ENCODE data around the gene BATF2. TPM values are rescaled to one million over a fixed set of nuclear protein-coding genes. Genes with fewer than 3 reads are reported as not detected.
"Not testable (repeated sequence)": the region's sequence is repeated elsewhere in the genome, so short reads cannot be mapped to it uniquely, and the experiment has no call there.

Gene BATF2
- total RNA-seq, 4 donors from 2014 or later: 0.90 to 3.7 TPM; not detected in 2

DNA sequence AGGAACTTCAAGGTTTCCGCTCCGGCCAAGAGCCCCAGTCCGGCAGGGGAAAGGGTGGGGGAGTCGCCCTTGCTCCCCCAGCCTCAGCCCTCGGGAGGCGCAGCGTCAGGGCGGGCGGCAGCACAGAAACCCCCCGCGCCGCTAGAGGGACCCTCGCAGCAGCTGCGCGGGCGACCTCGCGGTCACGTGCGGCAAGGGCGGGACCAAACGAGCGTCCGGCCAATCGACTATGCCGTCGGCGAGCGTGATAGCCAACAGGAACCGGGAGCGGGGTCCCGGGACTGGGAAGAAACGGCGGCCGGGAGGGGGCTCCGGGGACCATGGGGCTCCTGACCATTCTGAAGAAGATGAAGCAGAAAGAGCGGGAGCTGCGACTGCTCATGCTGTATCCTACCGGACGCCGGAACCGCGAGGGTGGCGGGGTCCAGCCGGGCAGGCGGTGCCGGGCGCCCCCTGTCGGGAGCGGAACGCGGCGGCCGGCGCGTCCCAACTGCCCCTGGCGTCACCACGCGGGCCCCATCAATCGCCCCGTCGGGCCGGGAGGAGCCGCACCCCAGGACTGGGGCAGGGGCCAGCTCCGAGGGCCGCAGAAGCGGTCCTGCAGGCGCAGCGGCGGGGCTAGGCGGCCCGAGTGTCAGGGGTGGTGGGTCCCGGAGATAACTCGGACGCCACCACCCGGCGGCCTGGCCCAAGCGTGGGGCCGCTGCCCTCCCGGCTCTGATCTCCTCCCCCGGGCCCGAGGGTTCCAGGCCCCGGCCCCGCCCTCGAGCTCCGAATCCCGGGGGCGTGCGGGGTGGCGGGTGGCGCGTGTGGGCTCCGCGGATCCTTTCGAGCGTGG is 17.3 kb upstream of the BATF2 start, which contains the start of gene ARL2:
ARL2 (plus strand) TSS at position 273 of the 838 bp plus-strand sequence; CDS start at position 321, 48 bp downstream.
- Histone ChIP-seq H3K27ac (peak within 1 kb of the TSS; percentile 100), H3K27me3 (no peaks in the 10 kb centered on the region), H3K9me3 (no peaks in the 10 kb centered on the region), H3K4me3 (peak within 1 kb of the TSS; percentile 78 to 90), H3K36me3 (no peaks in the 10 kb centered on the region), H3K4me1 (peaks cover 0 to 7% of the 10 kb centered on the region in 2 donors)
- DNase-seq: peak; percentile 92 to 93
- TF ChIP-seq, protein P1, sequence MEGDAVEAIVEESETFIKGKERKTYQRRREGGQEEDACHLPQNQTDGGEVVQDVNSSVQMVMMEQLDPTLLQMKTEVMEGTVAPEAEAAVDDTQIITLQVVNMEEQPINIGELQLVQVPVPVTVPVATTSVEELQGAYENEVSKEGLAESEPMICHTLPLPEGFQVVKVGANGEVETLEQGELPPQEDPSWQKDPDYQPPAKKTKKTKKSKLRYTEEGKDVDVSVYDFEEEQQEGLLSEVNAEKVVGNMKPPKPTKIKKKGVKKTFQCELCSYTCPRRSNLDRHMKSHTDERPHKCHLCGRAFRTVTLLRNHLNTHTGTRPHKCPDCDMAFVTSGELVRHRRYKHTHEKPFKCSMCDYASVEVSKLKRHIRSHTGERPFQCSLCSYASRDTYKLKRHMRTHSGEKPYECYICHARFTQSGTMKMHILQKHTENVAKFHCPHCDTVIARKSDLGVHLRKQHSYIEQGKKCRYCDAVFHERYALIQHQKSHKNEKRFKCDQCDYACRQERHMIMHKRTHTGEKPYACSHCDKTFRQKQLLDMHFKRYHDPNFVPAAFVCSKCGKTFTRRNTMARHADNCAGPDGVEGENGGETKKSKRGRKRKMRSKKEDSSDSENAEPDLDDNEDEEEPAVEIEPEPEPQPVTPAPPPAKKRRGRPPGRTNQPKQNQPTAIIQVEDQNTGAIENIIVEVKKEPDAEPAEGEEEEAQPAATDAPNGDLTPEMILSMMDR (IDR thresholded peaks at IDR 0.05): peak; percentile 71 to 77 (median 76)
- TF ChIP-seq POLR2A (IDR thresholded peaks at IDR 0.05): peak in 1 of 2 donors; percentile 48
- intact Hi-C loops (cut with DNase I; ENCODE audit: low total_unique reads): no loop called here

- TF ChIP-seq POLR2A (IDR thresholded peaks at IDR 0.05): peak; percentile 51 to 57
- TF ChIP-seq, protein P1 (IDR thresholded peaks at IDR 0.05): peak; percentile 63 to 73 (median 70)
- H3K9me3 ChIP-seq: no peaks in the 10 kb centered on the region
- H3K27ac ChIP-seq: peak overlapping the region; percentile 100
- peak; percentile 92 for DNase-seq
- H3K4me3 ChIP-seq: peak overlapping the region; percentile 78 to 90
- H3K36me3 ChIP-seq: no peaks in the 10 kb centered on the region
- intact Hi-C loops (cut with DNase I; ENCODE audit: low total_unique reads): no loop called here
- peaks cover 0 to 7% of the 10 kb centered on the region in 2 donors for H3K4me1 ChIP-seq
- H3K27me3 ChIP-seq: no peaks in the 10 kb centered on the region
Measured at GRCh38 chr11:65013130-65013887, 16.5 kb upstream of the BATF2 start.

GRCh38 chr11:65008873-65009272 is 12.1 kb upstream of the BATF2 start:
- Histone ChIP-seq H3K27ac (no peak overlapping the region), H3K27me3 (no peaks in the 10 kb centered on the region), H3K36me3 (no peaks in the 10 kb centered on the region), H3K4me1 (no peaks in the 10 kb centered on the region), H3K4me3 (no peak overlapping the region), H3K9me3 (no peaks in the 10 kb centered on the region)
- intact Hi-C loops (cut with DNase I; ENCODE audit: low total_unique reads): no loop called here
- no peak for DNase-seq
- TF ChIP-seq POLR2A (IDR thresholded peaks at IDR 0.05): no peak
- TF ChIP-seq, protein P1 (IDR thresholded peaks at IDR 0.05): no peak

DNA sequence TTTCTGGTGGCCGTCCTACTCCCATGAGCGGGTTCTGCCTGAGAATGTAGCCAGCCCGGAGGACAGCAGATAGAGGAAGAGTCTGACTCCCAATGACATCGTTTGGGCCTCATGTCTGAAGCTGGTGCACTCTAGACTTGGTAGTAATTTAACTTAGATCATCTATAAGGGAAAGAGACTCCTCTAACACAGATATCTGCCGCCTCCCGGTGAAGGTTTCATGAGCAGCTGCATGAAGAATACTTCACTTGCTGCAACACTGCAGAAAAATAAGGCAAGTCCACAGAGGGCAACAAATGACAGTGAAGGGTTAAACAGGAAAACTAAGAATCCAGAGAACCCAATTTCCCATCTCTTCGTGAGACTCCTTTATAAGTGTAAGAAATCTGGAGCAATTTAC is 11.2 kb upstream of the BATF2 start:
- Histone ChIP-seq H3K27me3 (no peaks in the 10 kb centered on the region), H3K4me3 (no peak overlapping the region), H3K27ac (no peak overlapping the region), H3K4me1 (no peaks in the 10 kb centered on the region), H3K36me3 (no peaks in the 10 kb centered on the region), H3K9me3 (no peaks in the 10 kb centered on the region)
- DNase-seq: no peak
- TF ChIP-seq POLR2A (IDR thresholded peaks at IDR 0.05): no peak
- TF ChIP-seq, protein P1 (IDR thresholded peaks at IDR 0.05): no peak
- intact Hi-C loops (cut with DNase I; ENCODE audit: low total_unique reads): no loop called here

DNA sequence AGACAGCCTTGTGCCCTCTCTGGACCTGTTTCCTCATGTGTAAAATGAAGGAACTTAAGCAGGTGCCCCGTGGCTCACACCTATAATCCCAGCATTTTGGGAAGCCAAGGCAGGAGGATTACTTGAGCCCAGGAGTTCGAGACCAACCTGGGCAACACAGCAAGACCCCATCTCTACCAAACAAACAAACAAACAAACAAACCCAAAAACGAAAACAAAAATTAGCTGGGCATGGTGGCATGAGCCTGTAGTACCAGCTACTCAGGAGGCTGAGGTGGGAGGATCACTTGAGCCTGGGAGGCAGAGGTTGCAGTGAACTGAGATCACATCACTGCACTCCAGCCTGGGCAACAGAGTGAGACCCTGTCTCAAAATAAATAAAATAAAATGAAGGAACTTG is 7.2 kb upstream of the BATF2 start:
- DNase-seq; H3K36me3 ChIP-seq; intact Hi-C loops (cut with DNase I; ENCODE audit: low total_unique reads); H3K4me3 ChIP-seq; H3K4me1 ChIP-seq; H3K27ac ChIP-seq; H3K9me3 ChIP-seq; H3K27me3 ChIP-seq: not testable (repeated sequence)
